ENCODE measurements around the gene CTCFL.

Gene CTCFL

DNA sequence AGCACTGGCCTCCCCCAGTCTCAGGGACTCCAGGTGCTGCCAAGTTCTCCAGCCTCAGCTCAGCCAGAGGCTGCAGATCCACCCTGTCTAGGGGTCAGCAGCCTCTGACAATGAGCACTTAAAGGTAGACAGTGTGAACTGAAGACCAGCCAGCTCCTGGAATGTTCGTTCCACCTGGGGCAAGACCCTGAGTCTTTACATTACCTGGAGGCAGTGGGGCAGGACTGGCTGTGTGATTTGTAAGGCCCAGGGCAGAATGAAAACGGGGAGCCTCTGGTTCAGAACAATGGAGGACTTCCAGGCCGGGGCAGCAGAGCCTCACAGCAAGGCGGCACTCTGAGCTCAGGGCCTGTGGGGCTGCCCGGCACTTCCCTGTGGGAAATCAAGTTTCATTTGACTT is 65.0 kb downstream of the CTCFL start:
- DNase-seq: no peak

GRCh38 chr20:57459278-57459677 is 65.7 kb downstream of the CTCFL start:
- no peak for DNase-seq

DNA sequence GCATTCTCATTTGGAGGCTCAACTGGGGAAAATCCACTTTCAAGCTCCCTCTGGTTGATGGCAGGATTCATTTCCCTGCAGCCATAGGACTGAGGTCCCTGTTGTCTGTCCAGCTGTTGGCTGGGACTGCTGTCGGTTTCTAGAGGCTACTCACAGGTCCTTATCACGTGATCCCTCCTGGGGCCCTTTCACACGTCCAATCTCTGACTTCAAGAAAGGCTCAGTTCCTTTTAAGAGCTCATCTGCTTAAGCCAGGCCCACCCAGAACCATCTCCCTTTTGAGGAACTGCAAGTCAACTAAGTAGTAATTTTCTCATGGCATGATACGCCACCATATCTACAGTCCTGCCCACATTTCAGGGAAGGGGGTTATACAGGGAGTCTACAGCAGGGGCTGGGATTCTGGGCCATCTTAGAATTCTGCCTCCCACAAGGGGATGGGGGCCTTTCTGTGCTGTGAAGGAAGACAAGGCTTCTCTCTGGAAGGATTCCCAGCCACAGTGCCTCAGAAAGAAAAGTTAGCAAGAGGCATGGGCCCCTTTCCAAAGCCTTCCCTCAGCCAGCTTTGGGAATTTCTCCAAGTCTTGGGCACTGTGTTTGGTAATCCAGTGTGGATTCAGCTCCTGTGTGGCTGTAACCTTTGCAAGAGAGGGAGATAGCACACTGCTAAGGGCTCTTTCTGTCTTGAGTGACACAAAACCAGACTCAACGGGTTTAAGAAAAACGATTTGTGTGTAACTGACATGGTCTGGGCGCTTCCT is 66.4 kb downstream of the CTCFL start:
- no peak for DNase-seq

DNA sequence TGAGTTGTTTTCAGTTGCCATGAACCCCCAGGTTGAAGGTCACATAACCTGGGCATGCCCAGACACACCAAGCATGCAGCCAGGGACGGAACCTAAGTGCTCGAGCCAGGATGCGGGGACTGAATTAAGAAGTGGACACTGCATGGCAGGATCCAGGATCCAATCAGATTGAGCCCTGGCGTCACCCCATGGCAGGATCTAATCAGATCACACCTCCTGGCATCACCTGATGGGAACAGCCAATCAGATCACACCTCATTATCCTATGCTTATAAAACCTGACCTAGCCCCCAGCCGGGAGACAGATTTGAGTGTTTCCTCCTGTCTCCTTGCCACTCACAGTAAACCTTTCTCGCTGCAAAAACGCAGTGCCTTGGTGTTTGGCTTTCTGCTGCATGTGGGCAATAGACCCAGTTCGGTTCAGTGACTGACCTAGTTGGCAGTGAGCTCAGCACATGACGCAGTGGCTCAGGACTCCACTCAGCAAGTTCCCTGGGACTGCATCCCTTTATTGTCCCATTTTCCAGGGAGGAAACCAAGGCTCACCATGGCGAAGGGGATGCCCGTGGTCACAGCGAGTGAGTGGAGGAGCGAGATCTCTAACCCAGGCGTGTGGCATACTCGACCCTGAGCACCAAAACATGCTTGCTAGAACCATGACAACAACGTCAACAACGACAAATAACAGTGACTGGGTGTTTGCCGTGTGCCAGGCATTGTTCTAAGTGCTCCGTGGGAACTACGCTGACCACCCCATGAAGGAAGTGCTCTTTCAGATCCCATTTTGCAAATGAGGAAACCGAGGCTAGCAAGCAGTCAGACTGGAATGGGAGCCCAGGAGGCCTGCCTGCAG is 67.5 kb downstream of the CTCFL start:
- DNase-seq: no peak

DNA sequence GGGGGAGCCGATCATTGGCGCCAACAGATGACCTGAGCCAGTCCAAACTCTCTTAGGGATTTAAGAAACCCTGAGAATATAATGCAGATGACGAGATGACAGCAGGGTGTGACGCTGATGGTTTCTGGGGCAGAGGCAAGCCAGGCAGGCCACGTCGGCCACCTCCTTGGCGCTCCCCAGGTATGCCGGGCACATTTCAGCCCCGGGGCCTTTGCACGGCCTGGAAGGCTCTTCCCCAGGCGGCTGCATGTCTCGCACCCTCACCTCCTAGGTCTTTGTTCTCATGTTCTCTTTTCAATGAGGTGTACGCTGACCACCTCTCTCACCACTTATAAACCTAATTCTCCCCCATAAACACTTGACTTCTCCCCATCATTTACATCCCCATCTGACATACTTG is 68.8 kb downstream of the CTCFL start:
- DNase-seq: no peak

DNA sequence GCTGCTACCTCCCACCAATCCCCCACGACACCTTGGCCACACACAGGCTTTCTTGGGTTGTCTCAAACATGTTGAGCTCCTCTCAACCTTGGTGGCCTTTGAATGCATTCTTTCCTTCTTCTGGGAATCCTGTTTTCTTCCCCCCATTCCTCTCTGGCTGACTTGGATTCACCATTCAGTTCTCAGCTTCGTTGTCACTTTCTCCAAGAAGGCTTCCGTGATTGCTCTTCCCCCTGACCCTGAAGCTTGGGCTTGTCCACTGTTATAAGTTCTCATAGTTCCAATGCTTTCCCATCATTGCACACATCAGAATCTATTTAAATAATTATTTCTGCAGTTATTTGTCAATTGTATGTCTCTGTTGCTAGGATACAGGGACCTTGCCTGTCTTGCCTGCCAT is 69.6 kb downstream of the CTCFL start:
- DNase-seq: no peak

DNA sequence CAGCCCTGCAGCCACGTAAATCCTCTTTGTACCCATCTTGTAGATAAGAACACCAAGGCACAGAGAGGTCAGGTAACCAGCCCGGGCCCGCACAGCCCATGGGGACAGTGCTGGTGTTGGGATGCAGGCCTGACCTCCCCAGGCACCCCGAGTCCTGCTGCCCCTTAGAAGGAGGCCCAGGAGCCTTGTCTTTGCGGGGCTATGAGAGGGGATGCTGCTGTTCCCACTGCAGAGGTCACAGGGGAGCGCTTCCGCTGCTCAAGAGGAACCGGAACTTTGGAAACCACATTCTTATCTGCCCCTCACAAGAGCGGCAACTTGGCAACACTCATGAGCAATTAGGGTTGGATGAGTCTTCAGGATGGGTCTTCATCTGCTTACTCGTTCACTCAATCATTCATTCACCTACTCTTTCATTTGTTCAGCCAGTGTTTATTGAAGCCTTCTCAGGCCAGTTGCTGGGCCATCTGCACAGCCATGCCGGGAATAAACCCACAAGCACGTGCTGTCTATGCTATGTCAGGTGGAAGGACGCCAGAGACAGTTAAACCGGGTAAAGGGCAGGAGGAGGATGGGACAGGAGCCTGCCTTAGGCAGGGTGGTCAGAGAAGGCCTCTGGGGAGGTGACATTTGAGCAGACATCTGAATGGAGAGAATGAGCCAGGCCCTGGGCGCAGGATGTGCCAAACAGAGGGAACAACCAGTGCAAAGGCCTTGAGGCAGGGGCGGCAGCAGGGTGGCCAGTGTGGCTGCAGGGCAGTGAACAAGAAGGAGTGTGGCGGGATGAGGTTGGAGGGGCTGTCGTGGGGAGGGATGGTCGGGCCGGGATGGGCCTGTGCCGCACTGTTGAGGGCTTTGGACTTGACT is 72.9 kb downstream of the CTCFL start:
- DNase-seq: no peak

DNA sequence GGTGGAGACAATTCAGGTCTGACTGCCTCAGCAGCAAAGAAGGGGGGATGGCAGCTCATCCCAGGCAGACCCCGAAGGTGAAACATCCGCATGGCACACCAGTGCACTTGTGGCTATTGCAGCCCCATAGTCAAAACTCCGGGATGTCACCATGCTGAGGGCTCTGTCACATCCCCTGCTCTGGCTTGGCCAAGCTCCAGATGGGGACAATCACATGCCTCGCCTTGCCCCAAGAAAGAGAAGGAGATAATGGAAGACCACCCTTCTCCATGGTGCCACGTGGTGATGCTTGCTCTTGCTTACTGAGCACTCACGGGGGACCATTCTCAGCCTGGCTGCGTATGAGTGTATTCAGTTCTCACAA is 73.5 kb downstream of the CTCFL start:
- no peak for DNase-seq

DNA sequence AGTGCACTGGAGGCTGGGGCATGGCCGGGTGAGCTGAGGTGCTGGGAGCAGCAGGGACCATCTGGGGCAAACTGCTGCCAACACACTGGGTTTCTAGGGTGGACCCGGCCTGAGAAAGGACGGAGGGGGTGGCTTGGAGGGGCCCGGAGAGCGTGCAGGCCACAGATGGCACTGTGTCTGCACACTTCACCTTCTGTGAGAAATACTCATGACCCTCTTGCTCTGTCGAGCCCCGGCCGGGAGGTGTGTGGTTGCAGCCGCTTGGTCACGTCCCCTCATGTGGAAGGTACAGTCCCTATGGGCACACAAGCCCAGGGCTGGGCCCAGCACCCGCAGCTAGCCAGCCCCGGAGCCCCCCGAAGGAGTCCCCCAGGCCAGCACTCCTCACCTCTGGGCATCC is 74.0 kb downstream of the CTCFL start:
- DNase-seq: no peak

DNA sequence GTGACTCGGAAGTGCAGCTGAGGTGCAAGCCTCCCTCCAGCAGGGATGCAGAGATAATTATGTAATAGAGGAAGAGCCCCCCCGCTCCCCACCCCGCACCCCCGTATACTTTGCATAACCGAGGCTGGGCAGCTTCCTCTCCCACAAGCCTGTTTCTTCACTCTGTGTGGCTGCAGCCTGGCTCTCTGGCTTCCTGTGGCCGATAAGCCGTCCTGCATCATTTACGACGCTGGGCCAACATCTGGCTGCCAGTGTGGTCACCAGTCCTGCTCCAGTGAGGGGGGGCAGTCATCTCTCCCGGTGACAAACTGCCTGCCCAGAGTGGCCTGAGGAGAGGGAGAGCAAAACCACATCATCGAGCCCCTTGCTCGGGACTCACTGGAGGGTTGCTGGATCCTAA is 74.5 kb downstream of the CTCFL start:
- DNase-seq: no peak

GRCh38 chr20:57449398-57450354 is 75.3 kb downstream of the CTCFL start:
- DNase-seq: no peak

GRCh38 chr20:57448764-57449354 is 76.1 kb downstream of the CTCFL start:
- no peak for DNase-seq
